Measurements from ENCODE around the gene NLGN1. TPM values are rescaled to one million over a fixed set of nuclear protein-coding genes. Genes with fewer than 3 reads are reported as not detected.

Gene NLGN1
- total RNA-seq, 1 donor from 2014 or later = not detected

DNA sequence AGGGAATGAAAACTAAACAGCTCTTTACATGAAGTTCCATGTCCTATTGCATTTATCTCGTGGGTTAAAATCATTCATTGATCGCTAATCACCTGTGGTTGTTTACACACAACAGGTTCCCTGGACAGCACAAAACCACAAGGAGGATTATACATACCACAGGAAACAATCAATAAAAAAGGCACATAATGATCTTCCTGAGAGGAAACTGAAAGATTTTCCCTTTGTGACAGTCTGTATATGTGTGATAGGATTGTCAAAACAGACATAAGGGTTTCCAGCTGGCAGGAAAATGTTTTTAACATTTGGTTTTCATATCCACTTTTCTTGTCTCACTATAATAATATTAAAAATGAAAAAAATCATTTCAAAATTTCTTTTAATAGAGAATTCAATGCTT, 541.8 kb downstream of the NLGN1 start:
- Mint-ChIP-seq H3K36me3 (ENCODE audit: low read depth) (peaks cover 1% of the 10 kb centered on the region), H3K9me3 (ENCODE audit: low read depth) (no peaks in the 10 kb centered on the region), H3K27me3 (ENCODE audit: low read depth) (no peaks in the 10 kb centered on the region), H3K4me1 (ENCODE audit: low read depth) (peaks cover 5% of the 10 kb centered on the region), H3K27ac (ENCODE audit: unreplicated experiment) (no peak overlapping the region), H3K4me3 (ENCODE audit: unreplicated experiment) (no peak overlapping the region)
- no peak for DNase-seq (ENCODE audit: low spot score)
- TF ChIP-seq, protein P1, sequence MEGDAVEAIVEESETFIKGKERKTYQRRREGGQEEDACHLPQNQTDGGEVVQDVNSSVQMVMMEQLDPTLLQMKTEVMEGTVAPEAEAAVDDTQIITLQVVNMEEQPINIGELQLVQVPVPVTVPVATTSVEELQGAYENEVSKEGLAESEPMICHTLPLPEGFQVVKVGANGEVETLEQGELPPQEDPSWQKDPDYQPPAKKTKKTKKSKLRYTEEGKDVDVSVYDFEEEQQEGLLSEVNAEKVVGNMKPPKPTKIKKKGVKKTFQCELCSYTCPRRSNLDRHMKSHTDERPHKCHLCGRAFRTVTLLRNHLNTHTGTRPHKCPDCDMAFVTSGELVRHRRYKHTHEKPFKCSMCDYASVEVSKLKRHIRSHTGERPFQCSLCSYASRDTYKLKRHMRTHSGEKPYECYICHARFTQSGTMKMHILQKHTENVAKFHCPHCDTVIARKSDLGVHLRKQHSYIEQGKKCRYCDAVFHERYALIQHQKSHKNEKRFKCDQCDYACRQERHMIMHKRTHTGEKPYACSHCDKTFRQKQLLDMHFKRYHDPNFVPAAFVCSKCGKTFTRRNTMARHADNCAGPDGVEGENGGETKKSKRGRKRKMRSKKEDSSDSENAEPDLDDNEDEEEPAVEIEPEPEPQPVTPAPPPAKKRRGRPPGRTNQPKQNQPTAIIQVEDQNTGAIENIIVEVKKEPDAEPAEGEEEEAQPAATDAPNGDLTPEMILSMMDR (IDR thresholded peaks at IDR 0.05) = no peak

- Mint-ChIP-seq H3K27ac (ENCODE audit: unreplicated experiment) (no peak overlapping the region), H3K9me3 (ENCODE audit: low read depth) (no peaks in the 10 kb centered on the region), H3K4me3 (ENCODE audit: unreplicated experiment) (no peak overlapping the region), H3K36me3 (ENCODE audit: low read depth) (no peaks in the 10 kb centered on the region), H3K4me1 (ENCODE audit: low read depth) (peaks cover 2% of the 10 kb centered on the region), H3K27me3 (ENCODE audit: low read depth) (peaks cover under 1% of the 10 kb centered on the region)
- TF ChIP-seq, protein P1 (IDR thresholded peaks at IDR 0.05) = no peak
- no peak for DNase-seq (ENCODE audit: low spot score)
Observed at GRCh38 chr3:173943264-173943663, 545.7 kb downstream of the NLGN1 start.

DNA sequence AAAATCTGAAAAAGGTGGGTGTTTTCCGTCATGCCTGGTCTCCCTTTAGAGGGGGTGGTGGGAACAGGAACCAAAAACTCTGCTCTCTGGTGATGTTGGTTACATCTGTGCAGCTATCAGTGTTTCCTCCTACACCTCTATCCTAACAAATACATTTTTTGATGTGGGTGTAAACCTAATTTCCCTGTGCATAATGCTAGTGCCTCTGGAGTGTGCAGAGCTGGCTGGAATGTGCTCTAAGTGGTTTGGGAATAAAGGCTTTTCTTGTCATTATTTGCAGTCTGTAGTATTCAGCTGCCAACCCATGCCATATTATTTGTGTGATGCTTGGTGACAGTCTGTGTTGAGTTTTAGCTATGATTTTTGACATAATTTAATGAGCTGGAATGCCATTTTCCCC, 547.6 kb downstream of the NLGN1 start:
- Mint-ChIP-seq H3K36me3 (ENCODE audit: low read depth) (no peaks in the 10 kb centered on the region), H3K4me3 (ENCODE audit: unreplicated experiment) (no peak overlapping the region), H3K27me3 (ENCODE audit: low read depth) (peaks cover 2% of the 10 kb centered on the region), H3K4me1 (ENCODE audit: low read depth) (no peaks in the 10 kb centered on the region), H3K9me3 (ENCODE audit: low read depth) (no peaks in the 10 kb centered on the region), H3K27ac (ENCODE audit: unreplicated experiment) (no peak overlapping the region)
- DNase-seq (ENCODE audit: low spot score) = no peak
- TF ChIP-seq, protein P1 (IDR thresholded peaks at IDR 0.05) = no peak

DNA sequence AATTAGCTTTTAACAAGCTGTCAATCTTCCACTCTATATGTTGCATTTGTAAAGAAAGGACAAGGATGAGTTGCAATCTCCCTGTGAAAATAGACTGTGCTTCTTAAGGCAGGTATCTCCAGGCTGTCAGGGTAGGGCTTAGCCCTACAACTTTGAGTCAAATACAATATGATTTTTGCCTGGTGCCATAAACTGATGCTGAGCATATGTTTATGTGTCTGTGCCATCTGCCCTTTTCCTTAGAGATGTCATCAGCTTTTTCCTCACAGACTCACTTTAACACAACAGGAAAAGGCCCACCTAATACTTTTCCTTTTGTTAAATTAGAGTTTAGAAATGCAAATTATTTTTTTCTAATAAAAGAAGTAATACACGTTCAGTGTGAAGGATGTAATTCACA, 548.3 kb downstream of the NLGN1 start:
- no peaks in the 10 kb centered on the region for H3K9me3 Mint-ChIP-seq (ENCODE audit: low read depth)
- H3K27ac Mint-ChIP-seq (ENCODE audit: unreplicated experiment) = no peak overlapping the region
- no peaks in the 10 kb centered on the region for H3K4me1 Mint-ChIP-seq (ENCODE audit: low read depth)
- no peak overlapping the region for H3K4me3 Mint-ChIP-seq (ENCODE audit: unreplicated experiment)
- TF ChIP-seq, protein P1 (IDR thresholded peaks at IDR 0.05) = no peak
- no peak for DNase-seq (ENCODE audit: low spot score)
- H3K36me3 Mint-ChIP-seq (ENCODE audit: low read depth) = no peaks in the 10 kb centered on the region
- H3K27me3 Mint-ChIP-seq (ENCODE audit: low read depth) = peaks cover 2% of the 10 kb centered on the region

GRCh38 chr3:173954647-173955046, 557.1 kb downstream of the NLGN1 start:
- no peak overlapping the region for H3K27ac Mint-ChIP-seq (ENCODE audit: unreplicated experiment)
- DNase-seq (ENCODE audit: low spot score) = no peak
- no peaks in the 10 kb centered on the region for H3K9me3 Mint-ChIP-seq (ENCODE audit: low read depth)
- no peaks in the 10 kb centered on the region for H3K4me1 Mint-ChIP-seq (ENCODE audit: low read depth)
- no peak overlapping the region for H3K4me3 Mint-ChIP-seq (ENCODE audit: unreplicated experiment)
- TF ChIP-seq, protein P1 (IDR thresholded peaks at IDR 0.05) = no peak
- no peaks in the 10 kb centered on the region for H3K36me3 Mint-ChIP-seq (ENCODE audit: low read depth)
- no peaks in the 10 kb centered on the region for H3K27me3 Mint-ChIP-seq (ENCODE audit: low read depth)
